HG03025 (cell line): ENCODE results near the gene WDR20.
"Not testable (repeated sequence)": the region's sequence is repeated elsewhere in the genome, so short reads cannot be mapped to it uniquely, and the experiment has no call there.

Experiments
- ATAC-seq: cut with Tn5 transposase; IDR thresholded peaks from one replicate; pipeline ENCODE4 v1.9.1; 2021; ENCODE audit warnings: mild to moderate bottlenecking, moderate library complexity; ENCODE audit not compliant: unreplicated experiment, low FRiP score

Gene WDR20

GRCh38 chr14:102164241-102164641, 24.5 kb downstream of the WDR20 start:
- ATAC-seq, result no peak

- ATAC-seq, result no peak
Measured at GRCh38 chr14:102164965-102165364, 25.3 kb downstream of the WDR20 start.

- no peak for ATAC-seq
Measured at GRCh38 chr14:102170061-102170460, 30.4 kb downstream of the WDR20 start.

- no peak for ATAC-seq
Measured at GRCh38 chr14:102171173-102172020, 31.7 kb downstream of the WDR20 start.

GRCh38 chr14:102172021-102172272, 32.2 kb downstream of the WDR20 start:
- ATAC-seq, result not testable (repeated sequence)

- ATAC-seq, result not testable (repeated sequence)
Measured at GRCh38 chr14:102172721-102173120, 33.0 kb downstream of the WDR20 start.

- no peak for ATAC-seq
Measured at GRCh38 chr14:102177161-102177560, 37.5 kb downstream of the WDR20 start.

- no peak for ATAC-seq
Measured at GRCh38 chr14:102178806-102179205, 39.1 kb downstream of the WDR20 start.

GRCh38 chr14:102180248-102180998, 40.7 kb downstream of the WDR20 start:
- no peak for ATAC-seq

- ATAC-seq, result no peak
Measured at GRCh38 chr14:102181187-102181586, 41.5 kb downstream of the WDR20 start.

- no peak for ATAC-seq
Measured at GRCh38 chr14:102182190-102182589, 42.5 kb downstream of the WDR20 start.

- no peak for ATAC-seq
Measured at GRCh38 chr14:102182936-102183619, 43.4 kb downstream of the WDR20 start.

GRCh38 chr14:102183886-102184285, 44.2 kb downstream of the WDR20 start:
- ATAC-seq, result no peak

- no peak for ATAC-seq
Measured at GRCh38 chr14:102184316-102185035, 44.8 kb downstream of the WDR20 start.

GRCh38 chr14:102185360-102185759, 45.7 kb downstream of the WDR20 start:
- ATAC-seq, result no peak

- no peak for ATAC-seq
Measured at GRCh38 chr14:102187044-102187443, 47.3 kb downstream of the WDR20 start.

GRCh38 chr14:102187568-102188001, 47.9 kb downstream of the WDR20 start:
- ATAC-seq, result no peak

GRCh38 chr14:102188187-102188586, 48.5 kb downstream of the WDR20 start:
- ATAC-seq, result no peak

GRCh38 chr14:102189874-102190273, 50.2 kb downstream of the WDR20 start:
- no peak for ATAC-seq

GRCh38 chr14:102192840-102193502, 53.3 kb downstream of the WDR20 start:
- ATAC-seq, result no peak
